VCaP (cell line): ENCODE measurements around the gene MYO7A.

ENCODE experiments used
- H3K27ac ChIP-seq: fragments of 450-650 bp; 2 replicates; pipeline ENCODE4 v1.5.1; 2017
- CTCF ChIP-seq: fragments of 450-650 bp; conservative IDR thresholded peaks from 2 replicates; pipeline ENCODE4 v1.5.1; 2017; ENCODE audit warnings: mild to moderate bottlenecking, moderate library complexity

MYO7A gene

GRCh38 chr11:77140231-77140851 is 12.3 kb downstream of the MYO7A start:
- H3K27ac ChIP-seq: no peak overlapping the region; the same call in 1 of the 2 replicates
- no peak for TF ChIP-seq CTCF

DNA sequence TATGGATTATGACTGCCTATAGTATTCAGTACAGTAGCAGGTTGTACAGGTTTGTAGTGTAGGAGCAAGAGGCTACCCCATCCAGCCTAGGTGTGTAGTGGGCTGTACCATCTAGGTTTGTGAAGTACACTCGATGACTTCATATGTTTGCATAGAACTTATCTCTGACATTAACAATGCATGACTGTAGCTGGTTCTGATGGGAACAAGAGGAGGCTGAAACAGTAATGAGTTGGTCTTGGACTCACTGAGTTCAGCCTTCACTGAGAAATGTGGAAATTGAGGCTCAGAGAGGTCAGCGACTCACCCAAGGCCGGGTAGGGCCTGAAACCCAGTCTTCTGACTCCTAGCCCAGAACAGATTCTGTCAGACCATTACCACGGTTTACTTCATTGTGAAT is 13.0 kb downstream of the MYO7A start:
- no peak for TF ChIP-seq CTCF
- H3K27ac ChIP-seq: no peak overlapping the region; the same call in 1 of the 2 replicates

DNA sequence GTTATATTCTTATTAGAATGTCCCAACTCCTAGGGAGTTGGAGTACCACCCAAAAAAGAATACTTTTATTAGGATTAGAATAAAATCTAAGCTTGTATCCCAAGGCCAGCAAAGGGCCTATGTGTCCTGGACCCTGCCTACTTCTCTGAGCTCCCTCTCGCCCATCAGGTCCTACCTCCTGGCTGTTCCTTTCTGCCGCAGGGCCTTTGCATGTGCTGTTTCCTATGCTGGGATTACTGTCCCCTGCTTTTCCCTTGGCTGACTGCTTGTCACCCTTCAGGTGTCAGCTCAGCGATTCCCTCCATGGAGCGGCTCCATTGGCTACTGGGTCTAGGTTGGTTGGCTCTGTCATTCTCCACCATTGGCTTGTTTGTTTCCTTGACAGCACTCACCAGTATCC is 13.4 kb downstream of the MYO7A start:
- no peak overlapping the region; the same call in 1 of the 2 replicates for H3K27ac ChIP-seq
- no peak for TF ChIP-seq CTCF

- H3K27ac ChIP-seq: no peak overlapping the region
- no peak for TF ChIP-seq CTCF
Observed at GRCh38 chr11:77142091-77142975, 14.3 kb downstream of the MYO7A start.

DNA sequence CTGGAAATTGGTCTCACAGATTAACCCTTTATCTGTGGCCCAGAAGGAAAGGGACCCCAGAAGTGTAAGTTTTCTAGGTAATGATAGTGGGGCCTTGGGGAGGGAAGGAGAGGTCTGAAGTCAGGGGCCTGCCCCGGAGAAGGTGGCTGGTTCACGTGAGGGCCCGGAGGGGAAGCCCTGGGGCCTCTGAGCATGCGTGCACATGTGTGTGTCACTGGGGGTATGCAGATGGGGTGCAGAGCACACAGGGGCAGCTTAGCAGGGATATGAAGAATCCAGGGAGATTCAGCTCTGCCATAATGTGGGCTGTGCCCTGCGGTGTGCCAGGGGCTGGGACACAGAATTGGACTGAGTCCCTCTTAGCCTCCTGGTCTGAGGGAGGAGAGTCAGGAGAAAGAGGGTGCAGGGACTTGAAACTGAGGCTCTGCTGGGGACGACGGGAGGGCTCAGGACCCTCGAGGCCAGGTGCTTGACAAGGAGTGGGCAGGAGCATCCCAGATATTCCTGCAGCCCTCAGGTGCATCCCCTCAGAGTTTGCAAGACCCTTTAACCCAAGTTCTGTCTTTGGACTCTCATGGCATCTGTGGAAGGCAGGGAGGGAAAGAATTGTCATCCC is 15.5 kb downstream of the MYO7A start:
- no peak overlapping the region for H3K27ac ChIP-seq

DNA sequence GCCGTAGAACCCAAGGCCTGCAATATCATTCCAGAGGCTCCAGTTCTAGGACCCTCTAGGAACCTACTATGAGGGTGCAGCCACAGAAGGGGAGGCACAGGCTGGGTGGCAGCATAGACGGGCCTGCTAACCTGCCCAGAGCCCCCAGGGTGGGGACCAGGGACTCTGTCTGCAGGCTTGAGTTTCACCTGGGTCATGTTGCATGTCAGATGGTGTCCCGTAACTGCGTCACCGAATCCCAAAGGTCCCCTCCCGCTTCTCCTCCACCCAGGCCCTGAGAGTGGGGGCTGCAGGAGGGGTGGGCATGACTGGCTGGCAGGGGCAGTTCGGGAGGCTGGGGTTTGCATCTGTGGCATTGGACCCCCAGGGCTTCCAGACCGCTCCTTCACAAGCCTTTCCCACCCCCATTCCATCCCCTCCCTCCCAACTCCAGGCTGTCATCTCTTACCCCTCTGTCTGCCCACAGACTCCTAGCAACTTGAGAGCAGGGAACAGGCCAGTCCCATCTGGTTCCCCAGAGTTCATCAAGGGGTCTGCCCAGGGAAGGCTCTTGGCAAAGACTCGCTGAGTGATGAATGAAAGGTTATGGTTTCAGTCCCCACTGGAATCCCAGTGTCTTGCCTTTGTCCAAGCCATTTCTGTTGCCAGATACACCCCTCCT is 16.3 kb downstream of the MYO7A start:
- TF ChIP-seq CTCF: no peak

More for the DNA sequence above, 15.5 kb downstream of the MYO7A start:
- TF ChIP-seq CTCF: no peak

More for the DNA sequence above, 16.3 kb downstream of the MYO7A start:
- H3K27ac ChIP-seq: no peak overlapping the region
